ENCODE measurements around the gene B3GALNT2. TPM values are rescaled to one million over a fixed set of nuclear protein-coding genes. Genes with fewer than 3 reads are reported as not detected.

Gene B3GALNT2
- total and polyA plus RNA-seq, 2 of the 8 experiments (the other 6 are each of a cell fraction or from before 2014, with no cell fraction given) = 15.4 to 39.4 TPM

GRCh38 chr1:235417086-235417697 is 87.1 kb downstream of the B3GALNT2 start (continued):
- TF ChIP-seq ATF2 (IDR thresholded peaks at IDR 0.05; ENCODE audit: low read length) (peak; percentile 65; the same call in 1 of the 2 replicates), KDM5A (IDR thresholded peaks at IDR 0.05; ENCODE audit: low read length) (no peak), KDM4A (IDR thresholded peaks at IDR 0.05; ENCODE audit: low read depth, low read length, severe bottlenecking) (no peak), CTBP2 (IDR thresholded peaks at IDR 0.05; ENCODE audit: borderline replicate concordance, insufficient read depth, insufficient read length, low read length) (no peak), POU5F1 (IDR thresholded peaks at IDR 0.05; ENCODE audit: low read depth, low read length) (no peak), YY1 (IDR thresholded peaks at IDR 0.05; ENCODE audit: low read depth, low read length) (no peak), SUZ12 (IDR thresholded peaks at IDR 0.05; ENCODE audit: low read length) (no peak), EP300 (IDR thresholded peaks at IDR 0.05; ENCODE audit: borderline replicate concordance in 1 of 2, low read depth in 2 of 2, low read length in 2 of 2) (no peak)

Measured in H1 (cell line).